ENCODE data around the gene LRRC14B. TPM values are rescaled to one million over a fixed set of nuclear protein-coding genes. Genes with fewer than 3 reads are reported as not detected.
"Not testable (repeated sequence)": the region's sequence is repeated elsewhere in the genome, so short reads cannot be mapped to it uniquely, and the experiment has no call there.

Gene LRRC14B
- total RNA-seq, 2 donors from 2014 or later, result not detected

DNA sequence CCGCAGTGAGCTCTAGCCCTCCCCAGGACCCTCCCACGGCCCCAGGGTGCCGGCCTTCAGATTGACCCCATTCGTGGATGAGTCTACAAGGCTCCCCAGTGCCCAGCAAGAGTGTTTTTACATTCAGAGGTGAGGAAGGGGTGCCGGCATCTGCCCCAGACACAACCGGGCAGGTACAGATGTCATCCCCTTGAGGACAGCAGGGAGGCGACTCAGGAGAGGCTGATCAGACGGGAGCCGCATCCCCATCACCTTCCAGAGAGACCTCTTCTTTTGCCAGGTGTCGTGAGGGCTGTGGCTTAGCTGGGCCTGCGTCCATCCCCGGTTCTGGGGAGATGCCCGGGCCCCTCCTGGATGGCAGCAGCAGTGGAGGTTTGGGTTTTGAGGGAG is 4.3 kb upstream of the LRRC14B start:
- DNase-seq (no peak), ATAC-seq (no peak)
- intact Hi-C loops (cut with DNase I, micrococcal nuclease), result no loop called here

DNA sequence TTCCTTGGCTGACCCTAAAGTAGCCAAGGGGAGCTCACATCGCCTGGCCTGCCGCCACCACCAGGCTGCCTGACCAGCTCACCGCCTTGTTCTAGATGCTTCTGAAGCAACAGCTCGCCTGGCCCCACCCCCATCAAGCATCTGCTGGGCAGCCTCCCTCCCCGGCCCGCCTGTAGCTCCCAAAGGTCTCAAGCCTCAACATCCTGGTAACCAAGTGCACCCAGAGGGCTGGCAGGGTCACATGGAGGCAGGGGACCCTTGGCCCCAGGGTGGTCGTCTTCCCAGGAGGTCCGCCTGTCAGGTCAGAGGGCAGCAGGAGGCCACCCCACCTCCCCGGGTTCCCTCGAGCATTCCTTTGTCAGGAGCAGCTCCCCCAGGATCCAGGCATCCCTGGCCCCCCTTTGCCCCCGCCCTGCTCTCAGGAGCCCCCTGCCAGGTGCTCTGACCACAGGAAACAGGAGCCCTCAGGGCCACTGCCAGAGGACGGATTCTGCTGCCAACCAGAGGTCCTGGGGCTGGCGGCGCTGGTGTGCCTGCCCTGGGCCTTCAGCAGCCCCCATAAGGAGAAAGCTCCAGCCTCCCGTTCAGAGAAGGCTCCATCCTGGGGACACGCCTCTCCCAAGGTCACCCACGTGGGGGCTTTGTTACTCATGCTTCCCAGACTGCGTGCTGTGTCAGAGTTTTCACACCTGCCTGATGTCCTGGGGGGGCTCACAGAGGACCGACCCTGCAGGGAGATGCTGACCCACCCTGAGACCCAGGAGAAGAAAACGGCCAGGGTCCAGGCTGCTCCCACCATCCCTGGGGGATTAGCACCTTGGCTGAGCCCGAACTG is 3.5 kb upstream of the LRRC14B start:
- DNase-seq (no peak), ATAC-seq (no peak)
- intact Hi-C loops (cut with DNase I, micrococcal nuclease), result no loop called here

DNA sequence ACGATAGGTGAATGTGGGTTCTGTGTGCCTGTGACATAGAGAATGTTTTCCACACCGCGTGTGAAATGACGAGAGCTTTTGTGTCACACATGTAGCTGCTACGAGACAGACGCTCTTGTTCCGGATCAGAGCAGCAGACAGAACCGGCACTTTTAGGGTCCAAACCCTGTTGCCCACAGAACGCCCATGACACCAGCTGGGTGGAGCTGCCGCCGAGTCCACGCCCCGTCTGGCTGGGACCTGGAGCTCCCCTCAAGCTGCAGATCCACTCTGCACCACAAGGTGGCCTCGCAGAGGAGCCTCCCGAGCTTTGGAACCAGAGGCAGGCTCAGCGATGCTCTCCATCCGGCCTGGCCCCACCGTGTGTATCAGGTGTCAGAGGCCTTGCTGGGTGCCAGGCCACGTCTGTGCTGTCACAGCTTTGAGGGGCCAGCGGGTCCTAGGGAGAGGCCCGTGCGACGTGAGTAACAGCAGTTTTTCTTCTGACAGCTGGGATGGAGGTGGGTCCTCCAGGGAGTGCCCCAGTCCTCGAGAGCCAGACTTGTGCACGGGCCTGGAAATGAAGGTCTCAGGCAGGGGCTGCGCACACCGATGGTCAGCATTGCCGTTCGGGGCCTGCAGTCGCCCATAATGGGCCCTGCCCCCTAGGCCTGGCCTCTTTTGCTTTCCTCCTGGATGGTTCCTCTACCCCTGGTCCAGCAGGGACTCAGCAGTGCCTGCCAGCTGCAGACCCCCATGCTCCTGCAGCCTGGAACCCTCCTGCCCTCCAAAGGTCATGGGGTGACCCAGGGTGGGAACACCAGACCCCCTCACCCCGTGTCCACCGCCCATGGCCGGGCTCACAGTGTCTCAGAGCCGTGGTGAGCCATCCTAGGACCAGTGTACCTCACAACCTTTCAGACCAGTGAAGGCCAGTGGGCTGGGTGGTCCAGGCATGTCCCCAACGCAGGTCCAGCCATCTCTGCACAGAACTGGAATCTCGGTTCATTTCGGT is 2.5 kb upstream of the LRRC14B start:
- peak; percentile 92 for ATAC-seq
- peak; percentile 80 to 90 for DNase-seq
- intact Hi-C loops (cut with DNase I, micrococcal nuclease), result no loop called here

DNA sequence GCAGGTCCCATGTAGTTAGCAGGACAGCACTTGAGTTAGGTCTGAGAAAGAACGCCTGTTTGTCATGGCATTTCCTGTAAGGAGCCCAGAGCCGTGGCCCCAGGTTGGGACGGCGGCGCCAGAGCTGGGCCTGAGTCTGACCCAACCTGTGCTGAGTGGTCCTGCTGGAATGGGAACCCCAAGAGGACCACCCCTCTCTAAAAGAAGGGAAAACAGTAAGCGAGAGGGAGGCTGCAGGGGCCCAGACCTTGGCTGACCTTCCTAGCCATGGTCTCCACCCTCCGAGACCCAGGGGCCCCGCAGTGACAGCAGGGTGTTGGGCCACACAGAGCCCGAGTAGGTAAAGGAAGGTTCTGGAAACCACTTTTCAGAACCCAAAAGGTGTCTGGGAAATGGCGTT is 1.8 kb upstream of the LRRC14B start:
- ATAC-seq (no peak), DNase-seq (no peak)
- intact Hi-C loops (cut with DNase I, micrococcal nuclease), result no loop called here

DNA sequence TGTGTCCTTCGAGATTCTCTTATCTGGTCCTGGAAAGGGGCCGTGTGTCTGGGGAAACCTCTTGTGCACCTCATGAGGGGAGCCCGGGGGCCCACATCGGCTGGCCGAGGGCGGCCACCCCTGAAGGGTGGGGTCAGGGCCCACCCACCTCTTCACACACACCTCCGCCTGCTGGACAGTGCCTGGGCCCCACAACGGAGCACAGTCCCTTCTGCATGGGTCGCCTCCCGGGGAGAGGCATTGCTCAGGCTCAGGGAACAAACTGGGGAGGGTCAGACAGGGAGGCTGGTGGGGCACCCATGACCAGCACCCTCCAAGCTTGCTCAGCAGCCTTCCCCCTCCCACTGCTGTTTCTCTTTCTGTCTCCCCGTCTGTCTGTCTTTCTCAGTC is 1.3 kb upstream of the LRRC14B start:
- ATAC-seq, result no peak

DNA sequence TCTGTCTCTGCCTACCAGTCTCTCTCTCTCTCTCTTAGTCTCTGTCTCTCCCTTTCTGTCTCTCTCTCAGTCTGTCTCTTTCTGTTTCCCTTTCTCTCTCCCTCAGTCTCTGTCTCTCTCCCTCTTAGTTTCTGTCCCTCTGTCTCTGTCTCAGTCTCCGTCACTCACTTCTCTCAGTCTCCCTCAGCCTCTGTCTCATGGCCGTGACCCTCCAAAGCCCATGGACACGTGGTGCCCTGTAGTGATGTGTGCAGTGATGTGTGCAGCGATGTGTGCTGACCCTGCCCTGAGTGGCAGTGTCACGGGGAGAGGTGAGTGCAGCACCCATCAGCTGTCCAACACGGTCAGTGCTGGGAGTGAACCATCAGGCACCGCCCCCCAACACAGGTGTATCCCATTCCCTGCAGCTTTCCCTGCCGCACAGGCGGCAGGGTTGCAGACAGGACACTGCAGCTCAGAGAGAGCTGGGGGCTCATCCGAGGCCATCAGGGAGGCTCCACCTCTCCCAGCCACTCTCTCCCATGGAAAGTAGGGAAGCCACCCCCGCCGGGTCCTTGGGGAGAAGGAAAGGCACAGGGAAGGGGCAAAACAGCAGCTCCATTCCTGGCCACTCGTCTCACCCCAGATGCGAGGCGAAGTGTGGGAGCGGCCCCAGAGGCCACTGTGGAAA is 794 bp upstream of the LRRC14B start:
- DNase-seq (no peak), ATAC-seq (no peak)
- intact Hi-C loops (cut with DNase I, micrococcal nuclease), result no loop called here

More for the DNA sequence above, 1.3 kb upstream of the LRRC14B start:
- DNase-seq, result no peak
- intact Hi-C loops (cut with DNase I, micrococcal nuclease), result no loop called here

DNA sequence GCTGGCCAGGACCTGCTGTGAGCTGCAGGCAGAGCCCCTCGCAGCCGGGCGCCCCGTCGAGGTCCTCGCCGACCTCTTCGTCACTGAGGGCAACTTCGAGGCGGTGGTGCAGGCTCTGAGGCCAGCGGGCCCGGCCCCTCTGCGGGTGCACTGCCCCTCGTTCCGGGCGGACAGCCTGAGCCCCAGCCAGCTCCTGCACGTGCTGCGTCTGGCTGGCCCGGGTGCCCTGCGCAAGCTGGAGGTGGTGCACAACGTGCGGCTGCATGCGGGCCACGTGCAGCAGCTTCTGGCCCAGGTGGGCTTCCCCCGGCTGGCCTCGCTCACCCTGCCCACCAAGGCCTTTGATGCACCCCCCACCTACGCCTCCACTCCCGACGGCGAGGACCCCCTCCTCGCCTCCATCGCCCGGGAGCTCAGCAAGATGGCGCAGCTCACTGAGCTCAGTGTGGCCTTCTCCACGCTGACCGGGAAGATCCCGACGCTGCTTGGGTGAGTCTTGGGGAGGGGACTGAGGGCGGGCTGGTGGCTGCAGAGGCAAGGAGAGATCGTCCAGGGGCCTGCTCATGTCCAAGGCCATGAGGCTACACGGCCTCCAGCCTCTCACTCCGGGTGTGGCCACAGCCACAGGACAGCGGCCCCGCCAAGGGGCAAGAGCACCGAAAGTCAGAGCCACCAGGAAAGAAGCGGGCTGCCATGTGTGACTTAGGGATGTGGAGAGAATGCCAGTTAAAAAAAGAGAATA is 825 bp downstream of the LRRC14B start:
- intact Hi-C loops (cut with DNase I, micrococcal nuclease), result no loop called here
- DNase-seq, result no peak
- ATAC-seq, result no peak

DNA sequence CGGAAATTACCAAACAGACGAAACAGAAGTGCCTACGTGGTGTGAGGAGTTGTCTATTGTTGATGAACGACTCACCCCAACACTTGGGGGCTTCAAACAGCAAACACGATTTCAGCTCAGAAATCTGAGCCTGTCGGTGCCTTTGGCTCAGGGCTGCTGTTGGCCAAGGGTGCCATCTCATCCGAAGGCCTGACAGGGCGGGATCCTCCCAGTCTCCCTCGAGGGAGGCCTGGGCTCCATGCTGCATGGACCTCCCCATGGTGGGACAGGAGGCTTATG is 1.3 kb downstream of the LRRC14B start:
- ATAC-seq (no peak), DNase-seq (no peak)
- intact Hi-C loops (cut with DNase I, micrococcal nuclease), result no loop called here

DNA sequence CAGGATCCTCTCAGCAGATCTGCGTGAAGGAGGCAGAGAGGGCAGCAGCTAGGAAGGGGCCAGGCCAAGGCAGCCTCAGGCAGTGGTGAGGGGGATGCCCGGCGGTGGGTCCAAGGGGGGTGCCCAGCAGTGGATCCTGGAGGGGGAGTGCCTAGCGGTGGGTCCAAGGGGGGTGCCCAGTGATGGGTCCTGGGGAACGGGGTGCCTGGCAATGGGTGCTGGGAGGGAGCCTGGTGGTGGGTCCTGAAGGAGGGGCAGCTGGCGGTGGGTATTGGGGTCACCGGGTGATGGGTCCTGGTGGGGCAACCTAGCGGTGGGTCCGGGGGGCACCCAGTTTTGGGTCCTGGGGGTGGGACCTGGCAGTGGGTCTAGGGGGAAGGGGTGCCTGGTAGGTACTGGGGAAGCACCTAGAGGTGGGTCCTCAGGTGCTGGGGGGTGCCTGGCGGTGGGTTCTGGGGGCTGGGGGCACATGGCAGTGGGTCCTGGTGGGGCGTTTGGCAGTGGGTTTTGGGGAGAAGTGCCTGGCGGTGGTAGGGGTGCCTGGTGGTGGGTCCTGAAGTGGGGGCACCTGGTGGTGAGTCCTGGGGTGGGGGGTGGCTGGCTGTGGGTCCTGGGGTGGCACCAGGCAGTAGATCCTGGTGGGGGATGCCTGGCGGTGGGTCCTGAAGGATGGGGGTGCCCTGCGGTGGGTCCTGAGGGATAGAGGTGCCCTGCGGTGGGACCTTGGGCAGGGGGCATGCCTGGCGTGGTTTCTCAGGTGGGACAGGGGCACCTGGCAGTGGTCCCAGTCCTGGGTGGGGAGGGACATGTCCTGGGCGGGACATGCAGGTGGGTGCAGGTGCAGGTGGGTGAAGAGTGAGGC is 1.9 kb downstream of the LRRC14B start:
- no peak for ATAC-seq
- DNase-seq, result no peak
- intact Hi-C loops (cut with DNase I, micrococcal nuclease), result no loop called here

DNA sequence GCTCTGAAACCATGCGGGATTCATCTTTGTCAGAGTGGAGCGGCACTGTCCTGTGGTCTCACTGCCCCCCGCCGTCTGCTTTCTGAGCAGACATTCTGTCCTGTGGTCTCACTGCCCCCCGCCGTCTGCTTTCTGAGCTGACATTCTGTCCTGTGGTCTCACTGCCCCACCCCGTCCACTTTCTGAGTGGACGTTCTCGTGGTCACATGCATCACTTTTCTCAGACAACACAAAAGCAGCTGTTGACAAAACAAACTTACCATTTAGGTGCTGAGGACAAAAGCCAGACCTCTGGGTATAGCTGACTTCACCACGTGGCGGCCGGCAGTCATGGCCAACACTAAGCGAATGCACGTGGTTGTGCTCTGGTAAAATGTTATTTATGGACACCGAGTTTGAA is 2.8 kb downstream of the LRRC14B start:
- ATAC-seq (no peak), DNase-seq (no peak)
- intact Hi-C loops (cut with DNase I, micrococcal nuclease), result no loop called here

DNA sequence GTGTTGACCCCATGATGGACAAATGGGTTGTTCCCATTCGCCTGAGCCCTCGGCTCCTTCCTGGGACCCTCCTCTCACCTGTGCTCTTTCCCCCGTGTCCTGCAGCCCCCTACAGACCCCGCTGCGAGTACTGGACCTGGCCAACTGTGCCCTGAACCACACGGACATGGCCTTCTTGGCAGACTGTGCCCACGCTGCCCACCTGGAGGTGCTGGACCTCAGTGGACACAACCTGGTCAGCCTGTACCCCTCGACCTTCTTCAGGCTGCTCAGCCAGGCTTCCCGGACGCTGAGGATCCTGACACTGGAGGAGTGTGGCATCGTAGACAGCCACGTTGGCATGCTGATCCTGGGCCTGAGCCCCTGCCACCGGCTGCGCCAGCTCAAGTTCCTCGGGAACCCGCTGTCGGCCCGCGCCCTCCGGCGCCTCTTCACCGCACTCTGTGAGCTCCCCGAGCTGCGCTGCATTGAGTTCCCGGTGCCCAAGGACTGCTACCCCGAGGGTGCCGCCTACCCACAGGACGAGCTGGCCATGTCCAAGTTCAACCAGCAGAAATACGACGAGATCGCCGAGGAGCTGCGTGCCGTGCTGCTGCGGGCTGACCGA is 3.4 kb downstream of the LRRC14B start:
- intact Hi-C loops (cut with DNase I, micrococcal nuclease), result no loop called here
- DNase-seq (no peak), ATAC-seq (no peak)

DNA sequence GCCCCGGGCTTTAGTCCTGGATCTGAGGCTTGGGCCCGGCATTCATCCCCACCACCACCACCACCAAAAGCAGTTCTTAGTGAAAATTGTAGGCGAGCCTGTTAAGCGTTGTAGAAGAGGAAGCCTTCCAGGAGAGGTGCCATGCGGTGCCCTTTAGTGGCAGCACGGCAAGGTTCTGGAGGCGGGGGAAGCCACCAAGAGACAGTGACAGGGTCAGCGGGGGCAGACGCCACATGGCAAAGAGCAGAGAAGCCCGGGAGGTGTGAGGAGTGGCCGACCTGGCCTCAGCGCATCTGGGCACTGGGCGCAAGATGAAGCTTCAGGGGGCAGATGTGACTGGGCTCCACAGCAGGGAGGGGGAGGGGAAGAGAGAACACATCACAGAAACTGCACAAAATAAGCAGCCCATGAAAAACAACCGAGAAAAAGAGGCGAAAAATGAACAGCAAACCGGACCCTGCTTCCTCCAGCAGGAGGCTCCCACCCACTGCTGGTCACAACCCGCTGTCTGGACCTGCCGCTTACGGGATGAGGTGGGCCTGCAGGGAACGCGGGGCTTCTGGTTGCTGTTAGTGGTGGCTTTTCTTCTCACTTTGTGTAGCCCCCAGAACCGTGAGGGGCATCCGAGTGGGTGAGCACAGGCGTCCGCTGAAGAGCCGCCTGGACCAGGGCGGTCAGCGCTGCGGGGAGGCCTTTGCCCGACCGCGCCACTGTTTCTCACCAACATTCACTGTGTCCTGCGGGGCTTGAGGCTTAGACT is 4.3 kb downstream of the LRRC14B start:
- intact Hi-C loops (cut with DNase I, micrococcal nuclease), result no loop called here
- ATAC-seq, result no peak
- DNase-seq, result no peak

DNA sequence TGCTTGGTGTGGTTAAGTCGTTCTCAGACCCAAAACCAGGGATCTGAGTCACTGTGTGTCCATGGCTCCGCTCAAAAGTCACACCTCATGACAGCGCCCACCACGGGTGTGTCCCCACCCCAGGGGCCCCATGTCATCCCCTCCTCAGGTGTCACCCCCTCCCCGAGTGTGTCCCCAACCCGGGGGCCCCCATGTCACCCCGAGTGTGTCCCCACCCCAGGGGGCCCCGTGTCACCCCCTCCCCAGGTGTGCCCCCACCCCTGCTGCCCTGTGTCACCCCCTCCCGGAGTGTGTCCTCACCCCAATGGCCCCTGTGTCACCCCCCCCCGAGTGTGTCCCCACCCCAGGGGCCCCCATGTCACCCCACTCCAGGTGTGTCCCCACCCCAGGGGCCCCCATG is 5.1 kb downstream of the LRRC14B start:
- ATAC-seq, result no peak
- intact Hi-C loops (cut with DNase I, micrococcal nuclease), result no loop called here
- DNase-seq, result no peak

DNA sequence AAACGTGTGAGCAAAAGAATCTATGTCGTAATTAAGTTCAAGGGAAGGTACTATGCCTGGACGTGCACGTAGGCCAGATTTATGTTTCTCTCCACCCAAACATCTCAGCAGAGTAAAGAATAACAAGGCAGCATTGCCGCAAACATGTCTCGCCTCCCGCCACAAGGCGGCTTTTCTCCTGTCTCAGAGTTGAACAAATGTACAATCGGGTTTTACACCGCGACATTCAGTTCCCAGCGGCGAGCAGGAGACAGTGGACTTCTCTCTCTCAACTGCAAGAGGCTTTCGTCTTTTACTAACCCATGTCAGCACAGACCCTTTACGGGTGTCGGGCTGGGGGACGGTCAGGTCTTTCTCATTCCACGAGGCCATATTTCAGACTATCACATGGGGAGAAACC is 5.7 kb downstream of the LRRC14B start:
- peak in 1 of 2 donors; percentile 25 for DNase-seq
- intact Hi-C loops (cut with DNase I, micrococcal nuclease); ATAC-seq: not testable (repeated sequence)

DNA sequence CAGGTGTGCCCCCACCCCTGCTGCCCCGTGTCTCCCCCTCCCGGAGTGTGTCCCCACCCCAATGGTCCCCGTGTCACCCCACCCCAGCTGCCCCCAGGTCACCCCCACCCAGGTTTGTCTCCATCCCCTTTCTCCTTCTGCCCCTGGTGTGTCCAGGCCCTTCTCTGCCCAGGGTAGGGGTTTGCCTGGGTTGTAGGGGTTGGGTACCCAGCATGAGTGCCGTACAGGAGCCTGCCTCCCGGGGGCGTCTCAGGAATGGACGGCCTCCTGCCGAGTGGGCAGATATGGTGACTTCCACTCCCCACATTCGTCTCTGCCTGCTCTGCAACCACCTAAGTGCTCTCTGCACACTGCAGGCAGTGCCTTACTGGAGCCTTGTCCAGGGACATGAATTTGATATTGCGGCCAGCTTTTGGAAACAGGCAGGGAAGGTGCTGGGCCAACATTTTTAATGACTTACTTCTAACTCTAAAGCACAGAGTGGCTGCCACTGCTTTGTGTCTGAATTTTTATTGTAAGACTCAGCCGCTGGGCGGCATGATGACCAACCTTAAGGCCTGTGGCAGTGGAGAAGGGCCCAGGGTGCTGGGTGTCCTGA is 6.7 kb downstream of the LRRC14B start:
- DNase-seq, result peak in 1 of 2 donors; percentile 15
- no peak for ATAC-seq
- intact Hi-C loops (cut with DNase I, micrococcal nuclease), result no loop called here

DNA sequence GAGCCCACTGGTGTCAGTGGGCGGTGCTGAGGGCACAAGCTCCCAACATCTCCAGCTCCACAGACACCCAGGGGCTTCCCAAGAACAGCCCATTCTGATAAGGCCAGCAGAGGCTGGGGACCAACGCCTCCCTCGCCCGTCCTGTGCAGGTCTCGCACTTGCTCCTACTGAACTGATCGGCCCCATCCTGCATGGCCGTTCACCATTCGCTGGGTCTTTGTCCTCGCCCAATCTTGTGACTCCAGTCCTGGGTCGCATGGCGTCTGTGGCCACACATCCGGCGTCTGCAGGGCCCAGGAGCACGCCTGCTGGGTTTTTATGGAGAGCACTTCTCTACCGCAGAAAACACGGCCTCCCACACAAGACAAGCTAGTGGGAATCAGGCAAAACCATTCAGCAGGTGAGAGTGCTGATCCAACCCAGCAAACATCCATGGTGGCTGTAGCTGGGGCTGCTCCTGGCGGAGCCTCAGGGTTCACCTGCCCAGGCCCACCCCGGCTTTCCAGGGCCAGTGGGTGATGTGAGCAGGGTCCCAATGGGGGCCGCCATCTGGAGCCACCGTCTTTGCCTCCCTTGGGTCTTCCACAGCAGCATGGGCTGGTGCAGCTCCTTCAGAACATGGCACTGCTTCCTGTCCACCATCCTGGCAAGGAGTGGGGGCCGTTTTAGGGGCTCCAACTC is 7.4 kb downstream of the LRRC14B start:
- no peak for ATAC-seq
- intact Hi-C loops (cut with DNase I, micrococcal nuclease), result no loop called here
- DNase-seq, result no peak

Measured in left colon (tissue), 2 donors.